ENCODE measurements around the gene INKA2.

Gene INKA2

DNA sequence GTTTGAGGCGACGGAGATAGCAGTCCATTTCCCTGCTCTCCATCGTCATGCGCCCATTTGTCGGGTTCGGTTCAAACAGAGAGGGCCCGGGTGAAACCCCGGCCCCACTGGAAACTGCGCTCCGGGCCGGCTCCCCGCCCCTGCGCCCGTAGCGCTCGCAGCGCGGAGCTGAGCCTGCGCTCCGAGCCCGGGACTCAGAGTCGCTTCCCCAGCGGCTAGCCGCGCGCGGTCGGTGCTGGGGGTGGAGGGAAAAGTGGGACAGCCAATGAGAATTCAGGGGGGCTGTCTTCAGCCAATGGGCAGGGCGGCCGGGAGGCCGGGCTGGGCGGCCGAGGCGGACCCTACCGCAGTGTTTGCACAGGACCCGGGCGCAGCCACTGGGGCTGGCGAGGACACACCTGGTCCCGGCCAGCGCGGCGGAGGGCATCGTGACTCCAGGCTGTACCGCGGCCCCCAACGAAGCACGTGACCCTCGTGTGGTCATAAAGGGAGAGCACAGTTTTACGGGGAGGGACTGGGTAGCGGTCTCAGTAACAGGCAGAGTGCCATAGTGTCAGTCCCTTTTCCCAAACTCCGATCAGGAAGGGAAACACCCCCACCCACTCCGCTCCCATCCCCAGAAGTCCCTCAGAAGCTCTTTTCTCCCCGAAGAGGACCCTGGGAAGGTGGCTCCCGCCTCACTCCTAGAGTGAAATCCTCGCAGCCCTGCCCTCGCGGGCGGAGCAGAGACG, at the start of gene INKA2:
Gene INKA2, minus strand, starts transcription at position 202 of the 731 bp plus-strand sequence. Its CDS starts 153 bp downstream, at position 49.
- peak; percentile 72 for DNase-seq (ENCODE audit: low spot score)

DNA sequence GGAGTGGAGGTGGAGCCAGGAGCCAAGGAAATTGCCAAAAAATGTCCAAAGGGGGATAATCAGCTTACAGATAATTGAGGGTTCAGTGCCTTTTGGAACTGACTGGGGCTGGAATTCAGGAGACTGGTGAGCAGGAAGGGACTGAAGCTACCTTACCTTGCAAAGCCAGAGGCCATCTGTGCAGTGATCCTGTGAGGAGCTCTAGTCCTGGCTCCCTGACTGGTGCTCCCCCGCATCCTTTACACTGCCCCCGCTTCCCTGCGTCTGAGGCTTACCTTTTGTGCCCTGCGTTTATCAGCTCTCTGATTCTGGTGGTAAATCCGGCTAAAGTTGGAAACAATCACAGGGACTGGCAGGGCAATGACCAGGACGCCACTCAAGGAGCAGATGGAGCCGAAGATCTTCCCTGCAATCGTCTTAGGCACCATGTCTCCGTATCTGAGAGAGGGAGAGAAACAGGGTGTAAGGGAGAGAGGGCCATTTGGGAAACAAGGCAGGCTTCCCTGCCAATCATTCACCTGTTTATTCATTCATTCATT, 47.5 kb upstream of the INKA2 start:
- no peak for DNase-seq (ENCODE audit: low spot score)

DNA sequence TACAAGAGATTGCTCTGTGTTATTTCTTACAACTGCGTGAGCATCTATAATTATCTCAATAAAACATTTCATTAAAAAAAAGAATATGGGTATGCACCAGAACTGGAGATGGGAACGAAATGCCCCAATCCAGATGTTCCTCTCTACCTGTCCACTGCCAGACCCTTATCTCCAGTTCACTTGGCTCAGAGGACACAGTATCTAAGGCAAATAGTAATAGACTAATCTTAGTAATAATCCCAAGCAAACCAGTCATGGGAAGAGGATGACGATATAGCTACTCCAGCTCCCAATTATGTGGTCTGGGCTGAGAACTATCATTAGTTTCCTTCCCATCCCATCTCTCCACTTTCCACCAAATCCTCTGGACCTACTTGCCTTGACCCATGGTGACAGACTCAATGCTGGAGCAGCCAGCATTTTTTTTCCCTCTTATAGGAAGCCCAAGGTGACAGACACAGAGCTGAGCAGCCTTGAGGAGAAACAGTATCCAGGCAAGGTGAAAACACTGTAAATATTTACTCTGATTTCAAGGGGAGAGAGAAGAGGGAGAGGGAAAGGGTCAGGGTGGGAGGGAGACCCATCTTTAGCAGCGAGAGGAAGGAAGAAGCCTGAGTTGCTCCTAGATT, 45.2 kb upstream of the INKA2 start:
- DNase-seq (ENCODE audit: low spot score) = no peak

DNA sequence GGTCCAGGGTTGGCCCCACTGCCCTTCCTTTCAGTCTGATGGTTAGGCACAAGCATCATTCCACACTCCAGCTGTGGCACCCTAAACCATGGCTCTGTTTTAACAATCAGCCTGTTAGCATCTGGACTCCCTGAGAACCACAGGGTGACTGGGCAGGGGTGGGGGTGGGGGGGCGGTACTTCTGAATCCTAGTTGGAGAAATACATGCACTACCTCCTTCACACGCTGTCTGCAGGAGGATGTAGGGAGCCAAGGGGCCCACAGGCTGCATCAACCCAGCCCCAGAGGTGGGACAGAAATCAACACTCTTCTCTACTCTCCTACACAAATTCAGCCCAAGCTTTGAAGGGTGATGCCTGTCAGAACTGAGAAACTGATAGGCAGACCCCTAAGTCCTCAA, 40.4 kb upstream of the INKA2 start:
- DNase-seq (ENCODE audit: low spot score) = no peak

DNA sequence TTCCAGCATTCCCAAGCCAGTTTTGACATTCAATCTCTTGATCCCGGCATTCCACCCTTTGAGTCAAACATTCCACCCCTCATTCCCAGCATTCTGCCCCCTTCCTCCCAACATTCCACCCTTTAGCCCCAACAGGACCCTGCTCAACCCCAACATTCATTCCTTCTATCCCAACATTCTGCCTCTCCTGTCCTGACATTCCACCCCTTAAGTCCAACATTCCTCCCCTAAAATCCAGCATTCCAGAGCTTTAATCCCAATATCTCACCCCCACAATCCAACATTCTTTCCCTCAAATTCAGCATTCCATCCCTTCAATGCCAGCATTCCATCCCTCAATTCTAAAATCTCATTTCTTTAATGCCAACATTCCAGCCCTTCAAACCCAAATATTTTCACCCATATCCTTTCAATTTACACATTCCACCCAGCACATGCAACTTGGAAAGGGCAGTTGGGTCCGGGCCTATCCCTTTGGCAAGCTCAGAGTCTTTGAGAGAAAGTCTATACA, 39.4 kb upstream of the INKA2 start:
- no peak for DNase-seq (ENCODE audit: low spot score)

DNA sequence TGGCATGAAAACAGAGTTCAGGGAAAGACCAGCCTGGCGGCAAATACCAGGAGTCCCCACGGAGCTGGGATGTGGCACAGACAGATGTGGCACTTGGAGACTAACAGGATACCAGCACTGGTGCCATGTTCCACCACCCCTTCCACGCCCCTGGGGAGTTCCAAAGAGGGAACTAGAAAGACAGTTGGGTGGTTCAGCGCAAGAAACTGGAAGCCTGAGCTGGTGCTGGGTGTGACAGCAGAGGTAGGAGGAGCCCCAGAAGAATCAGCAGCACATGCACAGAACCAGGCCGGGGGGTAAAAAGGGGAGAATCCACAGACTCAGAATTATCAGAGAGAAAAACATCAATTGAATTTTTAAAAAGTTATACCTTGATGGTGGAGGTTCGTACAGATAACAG, 38.9 kb upstream of the INKA2 start:
- DNase-seq (ENCODE audit: low spot score) = no peak

DNA sequence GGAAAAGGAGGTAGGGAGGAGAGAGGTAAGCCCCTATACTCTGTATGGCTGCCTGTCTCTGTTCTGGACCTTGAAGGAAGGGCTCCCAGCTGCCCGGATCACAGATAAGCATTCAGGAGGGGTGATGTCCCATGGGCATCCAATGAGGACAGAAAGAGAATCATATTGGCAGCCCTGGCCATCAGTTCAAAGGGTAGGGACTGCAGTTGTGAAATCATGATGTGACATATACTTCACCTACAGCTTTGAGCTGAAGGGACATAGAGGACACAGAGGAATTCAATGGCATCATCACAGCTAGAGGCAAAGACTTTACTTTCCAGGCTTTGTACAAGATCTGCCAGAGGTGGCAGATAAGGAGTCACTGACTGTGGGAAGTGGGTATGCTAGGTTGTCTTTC, 38.1 kb upstream of the INKA2 start:
- no peak for DNase-seq (ENCODE audit: low spot score)

DNA sequence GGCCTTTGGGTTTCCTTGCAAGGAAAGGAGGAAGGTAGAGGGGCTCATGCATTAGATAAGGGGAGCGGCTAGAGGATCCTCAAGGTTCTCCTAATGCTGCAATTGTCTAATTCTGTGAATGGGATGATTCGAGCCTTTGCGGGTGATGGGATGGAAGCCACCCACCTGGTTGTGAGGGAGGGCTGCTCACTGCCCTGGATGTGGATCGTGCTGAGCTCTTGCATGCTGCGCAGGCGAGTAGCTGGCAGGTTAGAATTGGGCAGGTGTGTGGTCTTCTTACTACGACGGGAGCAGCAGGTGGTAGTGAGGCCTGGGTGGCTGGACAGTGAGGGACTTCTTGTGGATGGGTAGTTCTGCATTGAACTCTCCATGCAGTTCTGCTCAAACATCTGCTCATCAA, 37.7 kb upstream of the INKA2 start:
- DNase-seq (ENCODE audit: low spot score) = no peak

DNA sequence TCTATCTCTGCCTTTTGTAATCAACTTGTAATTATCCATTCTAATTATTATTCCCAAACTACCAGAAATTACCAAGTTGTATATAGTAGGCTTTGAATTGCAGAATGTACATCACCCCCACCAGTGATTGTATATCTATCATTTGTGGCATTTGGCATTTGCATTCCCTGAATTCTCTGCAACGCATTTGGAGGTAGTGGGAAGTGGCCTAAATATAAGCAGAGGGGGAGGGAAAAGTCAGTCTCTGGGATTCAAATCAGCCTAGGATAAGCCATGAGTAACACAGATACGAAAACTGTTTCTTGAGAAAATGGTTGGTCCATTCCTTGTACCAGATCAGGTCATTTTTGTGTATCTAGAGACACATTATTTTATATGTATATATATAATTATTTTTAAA, 37.2 kb upstream of the INKA2 start:
- DNase-seq (ENCODE audit: low spot score) = no peak

DNA sequence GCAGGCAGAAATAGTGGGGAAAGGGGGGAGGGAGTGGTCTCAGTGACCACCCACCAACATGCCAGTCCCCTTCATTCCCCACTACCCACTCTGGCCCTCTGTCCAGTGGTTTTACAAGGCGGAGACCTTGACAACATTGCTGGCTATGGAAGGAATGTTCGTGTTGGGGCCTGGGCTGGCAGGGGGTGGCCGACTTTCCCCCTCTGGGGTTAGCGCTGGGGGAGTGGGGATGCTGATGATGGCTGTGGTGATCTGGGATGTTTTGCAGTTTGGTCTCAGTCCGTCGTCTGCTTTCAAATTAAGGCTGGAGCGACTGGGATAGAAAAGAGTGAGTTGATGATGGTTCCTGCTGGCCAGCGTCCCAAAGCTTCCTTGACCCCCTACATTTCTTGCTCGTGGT, 36.8 kb upstream of the INKA2 start:
- DNase-seq (ENCODE audit: low spot score) = no peak

DNA sequence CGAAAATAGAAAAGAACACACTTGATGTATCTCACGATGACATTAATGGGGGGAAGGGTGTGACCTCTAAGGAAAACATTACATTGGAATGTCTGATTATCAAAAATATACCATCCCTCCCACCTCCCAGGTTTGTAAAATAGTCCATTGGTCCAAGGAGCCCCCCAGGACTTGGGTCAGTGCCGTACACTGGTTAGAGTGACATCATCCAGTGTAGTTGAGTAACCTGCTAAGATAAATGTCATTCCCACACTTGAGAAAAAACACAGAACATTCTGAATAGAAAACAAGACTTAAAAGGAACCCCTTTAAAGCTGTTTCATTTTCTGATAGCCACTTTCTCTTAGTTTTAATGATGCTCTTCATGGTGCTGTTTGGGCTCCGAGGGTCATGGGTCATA, 31.7 kb upstream of the INKA2 start:
- no peak for DNase-seq (ENCODE audit: low spot score)

DNA sequence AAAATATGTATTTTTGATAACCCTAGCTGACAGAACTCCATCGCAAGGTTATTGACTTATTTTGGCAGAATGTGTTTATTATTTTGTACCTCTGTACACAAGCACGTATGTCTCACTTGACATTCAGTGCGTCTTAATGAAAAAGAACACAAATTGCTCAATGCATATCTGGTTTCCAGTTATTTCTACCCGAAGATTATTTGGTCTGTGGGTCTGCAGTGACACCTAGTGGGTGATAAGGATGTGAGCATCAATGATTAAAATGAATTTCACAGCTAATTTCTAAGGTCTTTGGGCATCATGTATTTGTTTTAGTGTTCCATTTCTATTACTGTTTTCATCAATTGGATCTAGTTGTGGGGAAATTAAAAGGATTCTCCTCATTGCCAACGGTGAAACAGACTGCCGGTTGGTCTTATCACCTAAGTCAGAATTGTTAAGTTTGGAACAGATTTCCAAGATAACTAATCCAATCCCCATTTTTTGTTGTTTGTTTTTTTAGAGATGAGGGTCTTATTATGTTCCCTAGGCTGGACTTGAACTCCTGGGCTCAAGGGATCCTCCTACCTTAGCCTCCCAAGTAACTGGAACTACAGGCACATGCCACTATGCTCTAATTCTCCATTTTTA, 30.4 kb upstream of the INKA2 start:
- peak; percentile 68 for DNase-seq (ENCODE audit: low spot score)

DNA sequence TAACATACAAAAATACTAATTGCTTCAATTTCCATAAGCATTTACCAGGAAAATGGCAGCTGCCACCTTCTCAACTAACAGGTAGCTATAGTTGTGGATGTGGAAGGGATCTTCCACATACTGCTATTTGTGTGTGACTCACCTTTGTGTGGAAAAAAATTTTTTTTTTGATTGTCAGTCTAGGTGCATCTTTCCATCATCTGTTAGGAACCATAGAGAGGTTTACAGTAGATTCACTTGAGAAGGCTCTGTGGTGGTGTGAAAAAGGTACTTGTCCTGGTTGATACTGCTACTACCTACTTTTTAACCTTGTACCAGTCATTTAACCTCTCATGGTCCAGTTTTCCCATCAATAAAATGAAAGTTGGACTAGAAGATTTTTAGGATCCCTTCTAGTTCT, 29.4 kb upstream of the INKA2 start:
- DNase-seq (ENCODE audit: low spot score) = no peak

DNA sequence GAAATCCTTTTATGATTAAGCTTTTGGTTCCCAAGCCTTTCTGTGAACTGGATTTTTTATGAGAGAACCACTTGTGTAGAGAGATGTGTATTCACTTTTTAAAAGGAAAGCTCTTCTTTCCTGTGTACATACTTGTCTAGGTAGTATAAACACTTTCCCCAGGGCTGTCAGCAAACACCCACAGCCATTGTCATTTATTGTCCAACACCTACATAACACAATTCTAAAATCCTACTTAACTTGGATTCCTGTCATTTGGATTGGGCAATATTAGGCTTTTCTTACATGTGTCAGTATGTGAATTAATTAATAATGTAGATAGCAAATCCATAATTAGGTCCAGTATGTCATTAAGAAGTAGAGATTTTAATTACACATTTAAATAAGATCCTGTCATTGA, 28.8 kb upstream of the INKA2 start:
- no peak for DNase-seq (ENCODE audit: low spot score)

DNA sequence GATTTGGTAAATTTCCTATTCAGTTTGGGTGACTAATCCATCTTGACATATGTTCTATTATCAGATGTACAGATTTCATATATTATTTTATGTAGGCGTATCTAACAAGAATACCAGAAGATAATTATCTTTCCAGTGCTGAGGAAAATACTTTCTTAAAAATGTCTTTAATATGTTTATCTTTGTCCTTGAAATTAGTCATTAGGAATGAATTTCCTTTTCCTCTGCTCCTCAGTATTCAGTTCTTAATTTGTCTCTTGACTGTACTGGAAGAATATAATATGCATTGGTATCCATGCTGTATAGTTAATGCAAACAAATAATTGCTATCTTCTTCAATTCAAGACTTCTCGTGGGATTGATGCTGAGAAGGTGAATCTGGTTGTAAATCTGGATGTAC, 23.1 kb upstream of the INKA2 start:
- DNase-seq (ENCODE audit: low spot score) = no peak

DNA sequence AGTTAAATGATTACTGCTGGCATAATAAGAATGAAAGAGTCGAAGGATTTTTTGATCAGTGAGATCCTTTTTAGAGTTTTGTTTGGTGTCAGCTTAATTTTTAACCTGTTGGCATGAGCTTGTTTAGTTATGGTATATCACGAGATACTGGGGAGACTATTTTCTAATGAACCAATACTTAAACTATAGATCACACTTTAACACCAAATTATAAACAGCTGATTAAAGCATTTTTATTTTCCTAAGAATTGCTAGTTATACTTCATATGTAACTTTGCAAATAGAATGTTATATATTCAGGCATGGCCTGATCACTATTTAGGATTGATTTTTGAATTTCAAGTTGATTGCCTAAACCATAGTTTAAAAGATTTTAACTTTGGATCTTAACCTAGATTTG, 22.5 kb upstream of the INKA2 start:
- no peak for DNase-seq (ENCODE audit: low spot score)

DNA sequence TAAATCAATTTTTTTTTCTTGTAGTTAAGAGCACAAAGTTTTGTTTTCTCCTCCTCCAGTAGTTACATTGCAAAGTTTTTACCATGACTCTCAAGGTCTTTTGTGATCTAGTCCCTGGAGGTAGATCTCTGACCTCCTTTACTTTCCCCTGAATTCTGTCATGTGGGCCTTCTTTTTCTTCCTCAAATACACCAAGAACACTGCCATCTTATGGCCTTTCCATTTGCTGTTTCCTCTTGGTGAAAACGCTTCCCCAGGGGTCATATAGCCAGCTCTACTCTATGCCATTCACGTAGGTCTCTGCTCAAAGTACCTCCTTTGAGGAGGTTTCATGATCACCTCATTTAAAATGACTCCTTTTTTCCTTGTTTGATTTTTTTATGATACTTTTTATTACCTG, 19.2 kb upstream of the INKA2 start:
- no peak for DNase-seq (ENCODE audit: low spot score)

DNA sequence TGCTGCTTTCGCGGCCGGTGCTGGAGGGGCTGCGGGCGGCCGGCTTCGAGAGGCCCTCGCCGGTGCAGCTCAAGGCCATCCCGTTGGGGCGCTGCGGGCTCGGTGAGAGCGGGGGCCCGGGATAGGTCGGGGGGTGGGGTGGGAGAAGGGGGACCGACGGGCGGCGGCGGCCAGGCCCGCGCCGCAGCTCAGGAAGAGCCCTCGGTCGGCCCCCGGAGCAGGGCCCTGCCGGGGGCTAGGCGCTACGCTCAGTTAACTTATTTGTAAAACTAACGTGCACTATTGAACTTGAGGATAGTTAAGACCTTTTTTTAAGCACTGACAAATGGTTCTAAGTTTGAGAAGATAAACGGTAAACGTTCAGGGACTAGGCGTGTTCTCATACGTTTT, 16.9 kb upstream of the INKA2 start:
- no peak for DNase-seq (ENCODE audit: low spot score)

DNA sequence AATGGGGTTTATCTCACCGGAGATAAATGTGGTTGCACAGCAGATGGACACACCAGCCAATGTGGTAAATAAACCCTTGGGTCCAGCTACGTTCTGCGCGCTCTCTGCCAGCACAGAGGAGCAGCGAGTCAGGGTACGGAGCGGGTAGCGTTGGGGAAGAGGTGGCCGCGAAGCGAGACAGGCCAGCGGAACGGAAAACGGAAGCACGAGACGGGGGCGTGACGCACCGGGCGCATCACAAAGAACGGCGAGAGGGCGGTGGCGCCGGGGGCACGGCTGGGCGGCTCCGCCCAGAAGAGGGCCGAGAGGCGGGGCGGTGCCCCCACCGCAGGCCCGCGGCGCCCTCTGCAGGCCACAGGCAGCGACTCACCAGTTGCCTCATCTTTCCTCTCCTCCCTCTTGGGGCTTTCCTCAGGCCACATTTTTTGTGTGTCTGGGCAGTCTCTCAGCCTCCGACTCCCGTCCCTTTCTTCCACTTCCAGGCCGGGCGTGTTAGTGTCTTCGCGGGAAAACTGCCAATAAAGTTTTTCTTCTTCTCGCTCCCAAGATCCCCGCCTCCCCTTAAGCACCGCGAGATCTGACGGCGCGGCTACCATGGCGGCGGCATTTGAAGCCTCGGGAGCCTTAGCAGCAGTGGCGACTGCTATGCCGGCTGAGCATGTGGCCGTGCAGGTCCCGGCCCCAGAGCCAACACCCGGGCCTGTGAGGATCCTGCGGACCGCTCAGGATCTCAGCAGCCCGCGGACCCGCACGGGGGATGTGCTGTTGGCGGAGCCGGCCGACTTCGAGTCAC, 16.3 kb upstream of the INKA2 start, which contains the start of gene DDX20:
Gene DDX20, plus strand, starts transcription at position 571 of the 793 bp plus-strand sequence. Its CDS starts 24 bp downstream, at position 595.
- DNase-seq (ENCODE audit: low spot score) = peak; percentile 91

DNA sequence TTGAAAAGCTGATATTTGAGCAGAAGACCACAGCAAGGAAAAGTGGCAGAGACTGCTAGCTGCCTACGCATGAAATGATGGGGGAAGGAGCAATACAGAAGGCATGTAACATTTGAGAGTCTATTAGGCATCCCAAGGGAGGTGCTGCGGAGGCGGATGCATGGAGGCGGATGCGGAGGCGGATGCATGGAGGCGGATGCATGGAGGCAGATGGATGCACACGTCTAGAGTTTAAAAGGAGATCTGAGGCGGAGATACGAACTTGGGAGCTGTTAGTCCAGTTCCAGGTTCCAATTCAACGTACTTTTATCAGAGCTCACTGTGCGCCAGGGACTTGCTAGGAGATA, 15.8 kb upstream of the INKA2 start:
- DNase-seq (ENCODE audit: low spot score) = no peak

DNA sequence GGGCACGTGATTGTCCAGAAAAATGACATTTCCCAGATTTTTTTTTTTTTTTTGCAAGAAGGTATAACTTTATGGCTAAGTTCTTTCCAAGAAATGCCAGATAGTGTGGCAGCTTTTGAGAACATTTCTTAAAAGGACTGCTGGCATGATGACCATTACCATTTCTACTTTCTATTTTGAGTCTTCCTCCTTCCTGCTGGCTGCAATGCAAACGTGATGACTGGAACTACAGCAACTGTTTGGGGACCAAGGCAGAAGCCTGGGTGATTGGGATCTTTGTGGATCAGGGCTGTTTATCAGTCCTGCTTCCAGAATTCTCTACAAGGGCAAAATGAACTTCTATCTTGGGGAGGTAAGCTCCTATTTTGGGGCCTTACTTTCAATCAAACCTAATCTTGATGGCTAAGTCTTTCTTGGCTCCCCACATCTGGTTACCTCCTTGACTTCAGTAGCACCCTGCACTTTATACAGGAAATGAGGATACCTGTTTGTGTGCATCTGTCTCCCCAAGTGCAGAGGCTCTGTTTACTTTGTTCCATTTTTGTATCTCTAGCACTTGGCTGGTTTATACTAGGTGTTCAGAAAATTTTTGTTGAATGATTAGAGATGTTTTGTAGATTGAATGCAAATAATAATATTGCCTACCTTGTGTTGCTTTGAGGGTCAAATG, 12.8 kb upstream of the INKA2 start:
- DNase-seq (ENCODE audit: low spot score) = no peak

DNA sequence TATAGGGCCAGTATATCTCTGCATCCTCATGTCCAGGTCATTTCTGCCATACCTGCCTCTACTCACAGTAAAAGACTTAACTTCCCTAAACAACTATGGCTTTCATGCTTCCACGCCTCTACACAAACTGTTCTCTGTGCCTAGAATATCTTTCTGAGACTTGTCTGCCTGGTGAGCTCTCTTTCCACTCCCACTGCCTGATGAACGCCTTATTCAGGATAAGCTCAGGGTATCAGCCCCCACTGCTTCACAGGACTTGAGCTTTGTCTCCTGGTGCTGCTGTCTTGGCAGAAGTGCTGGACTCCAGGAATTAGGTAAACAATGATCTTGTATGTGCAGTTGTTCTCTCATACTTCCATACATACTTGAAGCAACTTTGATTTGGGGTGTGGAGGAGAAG, 11.7 kb upstream of the INKA2 start:
- no peak for DNase-seq (ENCODE audit: low spot score)

Data from CD4-positive, alpha-beta T cell treated with Interleukin-15 for 4 hours (primary cell).